Endothelial cell of umbilical vein (primary cell): ENCODE measurements around the gene KCTD16. TPM values are rescaled to one million over a fixed set of nuclear protein-coding genes. Genes with fewer than 3 reads are reported as not detected.

Source experiments
- BruUV-seq: library from RNA; stranded (reverse); fragments of 400-500 nt; replicated peaks from 2 replicates; lab custom pipeline; 2021; lab: Mats Ljungman, UMichigan
- CTCF ChIA-PET: fragments of 300-600, 350-600 bp; sonication (Branson Sonifier 250); formaldehyde crosslinking; loops from one replicate; lab custom pipeline; 2021; ENCODE audit warnings: antibody characterized with exemption, inconsistent platforms; lab: Charles Lee
- POLR2A ChIA-PET: fragments of 300-600, 350-600 bp; sonication (Branson Sonifier 250); formaldehyde crosslinking; loops from one replicate; lab custom pipeline; 2021; ENCODE audit warnings: antibody characterized with exemption, inconsistent platforms; lab: Charles Lee
- DNase-seq: peaks from one replicate; pipeline ENCODE4 v3.0.0-alpha.2; 2011; ENCODE audit warnings: low read depth, low spot score
- FAIRE-seq: peaks from 2 replicates; lab custom pipeline; 2011; peaks lifted over from hg19 to GRCh38; lab: Jason Lieb, UNC
- H2AFZ ChIP-seq: 2 replicates; pipeline ENCODE4 v1.6.0; 2012; ENCODE audit warnings: low read depth, low read length, control low read depth, inconsistent platforms
- H3K27ac ChIP-seq: 2 replicates; pipeline ENCODE4 v1.5.1; 2011; ENCODE audit warnings: low read depth, mild to moderate bottlenecking, control low read depth, low read length, moderate library complexity; ENCODE audit not compliant: insufficient read depth
- H3K27me3 ChIP-seq, 2 experiments: 2 replicates each; pipeline versions ENCODE4 v1.6.0 to v1.6.1; 2011; ENCODE audit warnings: low read length in 2 of 2, mixed read lengths in 1 of 2; ENCODE audit not compliant: control insufficient read depth in 2 of 2, insufficient read depth in 2 of 2
- H3K36me3 ChIP-seq, 2 experiments: 2 replicates in 1 of 2; 3 replicates in 1 of 2; pipeline ENCODE4 v1.5.1; 2011; ENCODE audit warnings: low read length in 2 of 2, mild to moderate bottlenecking in 1 of 2, moderate library complexity in 1 of 2; ENCODE audit not compliant: control insufficient read depth in 2 of 2, insufficient read depth in 2 of 2; ENCODE audit errors: extremely low read depth in 1 of 2
- H3K4me1 ChIP-seq: 3 replicates; pipeline ENCODE4 v1.5.1; 2011; ENCODE audit warnings: mild to moderate bottlenecking, low read length; ENCODE audit not compliant: control insufficient read depth, insufficient read depth; ENCODE audit errors: extremely low read depth
- H3K4me2 ChIP-seq: 2 replicates; pipeline ENCODE4 v1.6.1; 2011; ENCODE audit warnings: low read length, control low read depth, mixed read lengths; ENCODE audit not compliant: insufficient read depth
- H3K4me3 ChIP-seq, 3 experiments: fragments of 200-600 bp in 1 of 3; sonication (generic), shearing (Covaris generic) in 1 of 3; replicated peaks in 1 of 3; 2 replicates each; pipeline ENCODE4 v1.5.1; 2011 to 2016; ENCODE audit warnings: control low read depth in 3 of 3, low read length in 3 of 3, mild to moderate bottlenecking in 2 of 3, inconsistent platforms in 1 of 3, low read depth in 1 of 3, moderate library complexity in 1 of 3; ENCODE audit not compliant: insufficient read depth in 1 of 3
- H3K79me2 ChIP-seq: 2 replicates; pipeline ENCODE4 v1.6.0; 2012; ENCODE audit warnings: low read length, inconsistent platforms; ENCODE audit not compliant: control insufficient read depth, insufficient read depth
- H3K9ac ChIP-seq: replicated peaks from 2 replicates; pipeline ENCODE3; 2011; ENCODE audit warnings: low read length, control low read depth; ENCODE audit not compliant: insufficient read depth; ENCODE audit errors: extremely low read depth
- H3K9me1 ChIP-seq: replicated peaks from 3 replicates; pipeline ENCODE4 v1.6.0; 2011; ENCODE audit warnings: mild to moderate bottlenecking, low read length; ENCODE audit not compliant: control insufficient read depth, insufficient read depth; ENCODE audit errors: extremely low read depth
- H3K9me3 ChIP-seq: replicated peaks from 2 replicates; pipeline ENCODE4 v1.5.1; 2012; ENCODE audit warnings: low read length, inconsistent platforms; ENCODE audit not compliant: control insufficient read depth, insufficient read depth
- H4K20me1 ChIP-seq: replicated peaks from 2 replicates; pipeline ENCODE3; 2011; ENCODE audit warnings: mild to moderate bottlenecking, low read length; ENCODE audit not compliant: control insufficient read depth, insufficient read depth; ENCODE audit errors: extremely low read depth
- CTCF ChIP-seq, 2 donors: IDR thresholded peaks; 1 replicate in 1 of 2; 2 replicates in 1 of 2; pipeline ENCODE4 v1.5.1; 2011; ENCODE audit warnings: low read length in 2 of 2, mild to moderate bottlenecking in 2 of 2, moderate library complexity in 2 of 2, control low read depth in 1 of 2, inconsistent platforms in 1 of 2, low read depth in 1 of 2; ENCODE audit not compliant: insufficient read depth in 1 of 2; ENCODE audit errors: extremely low read depth in 1 of 2
- FOS ChIP-seq: IDR thresholded peaks from 2 replicates; pipeline ENCODE4 v1.6.1; 2011; ENCODE audit warnings: mild to moderate bottlenecking, low read length, moderate library complexity, borderline replicate concordance; ENCODE audit not compliant: insufficient read depth
- JUN ChIP-seq: IDR thresholded peaks from 2 replicates; pipeline ENCODE4 v1.6.1; 2011; ENCODE audit warnings: borderline replicate concordance, low read depth; ENCODE audit not compliant: insufficient read length, insufficient read depth
- POLR2AphosphoS5 ChIP-seq: IDR thresholded peaks from 2 replicates; pipeline ENCODE4 v1.6.1; 2012; ENCODE audit warnings: low read depth, mild to moderate bottlenecking, control low read depth, low read length, moderate library complexity; ENCODE audit not compliant: insufficient read depth
- dilution Hi-C: fragments of 300-500 bp; cut with MboI; formaldehyde crosslinking; loops from one replicate; pipeline ENCODE4 v1.15.0; 2019; ENCODE audit warnings: low sequenced_read_pairs; ENCODE audit not compliant: extremely low pct_ligation_motif_present
- intact Hi-C: fragments of 100-400 bp; cut with micrococcal nuclease; formaldehyde crosslinking; loops from one replicate; pipeline ENCODE4 v1.10.0; 2022
- polyA plus RNA-seq, 4 experiments: library from polyadenylated mRNA; depleted of rRNA in 3 of 4; stranded (reverse) in 3 of 4; unstranded in 1 of 4; fragments of >200 nt; gene quantifications; 2 replicates each; pipeline versions ENCODE4 v1.2.1 to v1.2.3, GENCODE V29; 2011 to 2012; ENCODE audit warnings: missing spikeins in 1 of 4
- total RNA-seq: library from RNA; stranded (reverse); gene quantifications from 2 replicates; pipeline ENCODE4 v1.2.3, GENCODE V29; 2021

The KCTD16 gene
- total and polyA plus RNA-seq, 2 donors (not counting 3 experiments of a cell fraction or from before 2014, with no cell fraction given): 0.21 to 0.49 TPM

DNA sequence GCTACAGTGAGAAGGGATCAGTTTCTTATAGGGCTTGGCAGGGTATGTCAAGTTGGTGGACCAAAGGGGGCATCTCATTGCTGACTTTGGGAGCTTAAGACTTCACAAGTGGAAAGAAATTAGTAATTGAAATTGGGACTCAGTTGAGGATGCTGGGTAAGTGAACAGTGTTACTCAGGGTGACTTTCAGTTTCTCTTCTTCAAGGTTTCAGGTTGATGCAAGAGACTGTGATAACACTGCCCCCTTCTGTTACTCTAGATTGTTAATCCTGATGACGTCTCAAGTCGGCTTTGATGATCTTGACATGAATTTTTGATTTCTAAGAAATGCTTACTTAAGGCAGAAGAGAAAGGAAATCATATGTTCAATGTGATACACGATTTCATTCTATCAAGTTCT is 21.3 kb downstream of the KCTD16 start:
- H3K4me1 ChIP-seq: peaks cover 44% of the 10 kb centered on the region

More for the DNA sequence above, 21.3 kb downstream of the KCTD16 start:
- DNase-seq (peak; percentile 88), FAIRE-seq (peak; percentile 86)
- Histone ChIP-seq H3K9ac (peak overlapping the region; percentile 62), H3K4me3 (no peak overlapping the region), H3K4me2 (peak overlapping the region; percentile 45), H3K27me3 (no peaks in the 10 kb centered on the region), H3K9me3 (no peaks in the 10 kb centered on the region), H3K36me3 (no peaks in the 10 kb centered on the region), H3K79me2 (no peaks in the 10 kb centered on the region), H3K9me1 (no peaks in the 10 kb centered on the region), H3K27ac (peak overlapping the region; percentile 88), H2AFZ (peak overlapping the region; percentile 80), H4K20me1 (no peaks in the 10 kb centered on the region)
- CTCF ChIA-PET: interaction anchor here (1.0 to 2.5 kb wide), 5 partner anchors 12 to 1745 kb away, joined by 3 to 15 read pairs (median 4); no protein-coding TSS in a partner anchor
- POLR2A ChIA-PET: no interaction called here
- dilution Hi-C loops (no loop called here), intact Hi-C loops (loop anchor here (1.0 to 10.0 kb wide), 9 partner anchors 205 to 1477 kb away; no protein-coding TSS in a partner anchor)
- TF ChIP-seq JUN (no peak), CTCF (IDR thresholded peaks at IDR 0.05; ENCODE audit: extremely low read depth in 1 of 2, insufficient read depth in 1 of 2, low read depth in 1 of 2, low read length in 2 of 2) (peak; percentile 43 to 60), POLR2AphosphoS5 (no peak), FOS (no peak)
- no TSS peak for BruUV-seq
